MG63 (cell line): ENCODE results near the gene SLC1A7. TPM values are rescaled to one million over a fixed set of nuclear protein-coding genes. Genes with fewer than 3 reads are reported as not detected.
A peak's percentile ranks its signal among the peaks of the same experiment; 100 is the strongest.

Source experiments
- DNase-seq: peaks from one replicate; pipeline ENCODE4 v3.0.0-alpha.2; 2020
- H3K27me3 ChIP-seq: fragments of 250-450 bp; sonication (Bioruptor Pico); 2 replicates; pipeline ENCODE4 v1.5.1; 2020; ENCODE audit warnings: mild to moderate bottlenecking, moderate library complexity
- H3K36me3 ChIP-seq: fragments of 250-450 bp; sonication (Bioruptor Pico); 2 replicates; pipeline ENCODE4 v1.5.1; 2020; ENCODE audit warnings: mild to moderate bottlenecking, moderate library complexity
- H3K4me3 ChIP-seq: fragments of 250-450 bp; sonication (Bioruptor Pico); 2 replicates; pipeline ENCODE4 v1.5.1; 2020; ENCODE audit warnings: mild to moderate bottlenecking, moderate library complexity
- H3K9me3 ChIP-seq: fragments of 250-450 bp; sonication (Bioruptor Pico); 2 replicates; pipeline ENCODE4 v1.5.1; 2020; ENCODE audit warnings: mild to moderate bottlenecking, moderate library complexity
- total RNA-seq: library from RNA; depleted of rRNA; stranded (reverse); fragments of >200 nt; shearing (Covaris generic); gene quantifications from 2 replicates; pipeline ENCODE4 v1.2.3, GENCODE V29; 2014; ENCODE audit warnings: low replicate concordance

Gene SLC1A7
- total RNA-seq, 1 experiment from 2014 or later = not detected

- no peaks in the 10 kb centered on the region for H3K27me3 ChIP-seq
- H3K4me3 ChIP-seq = no peak overlapping the region
- no peaks in the 10 kb centered on the region for H3K9me3 ChIP-seq
- H3K36me3 ChIP-seq = no peaks in the 10 kb centered on the region
- no peak for DNase-seq
Measured at GRCh38 chr1:53166366-53166765, 23.9 kb upstream of the SLC1A7 start.

DNA sequence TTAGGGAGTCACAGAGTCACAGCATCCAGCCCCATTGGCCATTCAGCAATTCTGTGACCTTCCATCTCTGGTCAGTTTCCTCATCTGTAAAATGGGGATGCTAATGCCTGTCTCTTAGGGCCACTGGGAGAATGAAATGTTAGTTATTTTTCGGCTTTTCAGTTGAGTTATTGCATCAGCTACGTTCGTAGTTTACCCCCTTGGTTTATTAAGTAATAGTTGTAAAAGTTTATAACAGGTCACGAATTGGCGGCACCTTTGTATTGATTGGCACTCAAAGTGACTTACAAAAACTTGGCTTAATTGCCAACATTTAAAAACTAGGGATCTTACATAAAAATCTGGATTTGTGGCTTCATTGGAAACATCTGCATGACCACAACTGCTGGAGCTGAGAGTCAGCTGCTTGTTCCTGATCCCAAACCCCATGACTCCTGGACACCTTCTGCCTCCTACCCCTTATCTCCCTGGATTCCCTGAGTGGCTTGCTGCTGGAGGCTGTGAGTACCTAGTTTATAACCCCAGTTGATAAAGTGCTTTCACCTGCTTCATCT, 23.0 kb upstream of the SLC1A7 start:
- Histone ChIP-seq H3K27me3 (no peaks in the 10 kb centered on the region), H3K4me3 (no peak overlapping the region), H3K36me3 (no peaks in the 10 kb centered on the region), H3K9me3 (no peaks in the 10 kb centered on the region)
- DNase-seq = no peak

- Histone ChIP-seq H3K27me3 (no peaks in the 10 kb centered on the region), H3K9me3 (no peaks in the 10 kb centered on the region), H3K36me3 (no peaks in the 10 kb centered on the region), H3K4me3 (no peak overlapping the region)
- no peak for DNase-seq
Measured at GRCh38 chr1:53163291-53163768, 20.9 kb upstream of the SLC1A7 start.

- H3K4me3 ChIP-seq = no peak overlapping the region
- DNase-seq = no peak
- no peaks in the 10 kb centered on the region for H3K36me3 ChIP-seq
- no peaks in the 10 kb centered on the region for H3K27me3 ChIP-seq
- no peaks in the 10 kb centered on the region for H3K9me3 ChIP-seq
Measured at GRCh38 chr1:53162621-53163020, 20.2 kb upstream of the SLC1A7 start.

DNA sequence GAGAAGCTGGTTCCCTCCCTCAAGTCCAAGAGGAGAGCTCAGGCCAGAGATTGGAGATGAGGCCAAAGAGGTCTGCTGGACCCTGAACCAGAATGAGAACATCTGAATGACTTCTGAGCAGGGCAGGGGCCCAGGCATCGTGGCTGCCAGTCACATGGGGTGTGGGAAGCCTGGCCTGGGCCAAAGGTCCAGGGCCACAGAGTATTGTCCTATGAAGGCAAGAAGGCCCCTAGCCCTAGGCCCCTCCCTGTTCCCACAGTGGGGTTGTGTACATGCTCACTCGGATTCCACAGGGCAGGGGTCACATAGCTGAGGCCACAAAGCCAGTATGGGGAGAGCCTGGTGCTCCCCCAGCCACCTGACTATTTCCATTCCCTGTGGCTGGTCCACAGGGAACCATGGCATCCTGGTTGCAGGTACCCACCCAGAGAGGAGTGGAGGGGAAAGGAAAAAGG, 18.5 kb upstream of the SLC1A7 start:
- Histone ChIP-seq H3K4me3 (no peak overlapping the region), H3K36me3 (no peaks in the 10 kb centered on the region), H3K9me3 (no peaks in the 10 kb centered on the region), H3K27me3 (no peaks in the 10 kb centered on the region)
- no peak for DNase-seq

GRCh38 chr1:53158900-53159299, 16.5 kb upstream of the SLC1A7 start:
- Histone ChIP-seq H3K4me3 (no peak overlapping the region), H3K27me3 (no peaks in the 10 kb centered on the region), H3K9me3 (no peaks in the 10 kb centered on the region), H3K36me3 (no peaks in the 10 kb centered on the region)
- no peak for DNase-seq

DNA sequence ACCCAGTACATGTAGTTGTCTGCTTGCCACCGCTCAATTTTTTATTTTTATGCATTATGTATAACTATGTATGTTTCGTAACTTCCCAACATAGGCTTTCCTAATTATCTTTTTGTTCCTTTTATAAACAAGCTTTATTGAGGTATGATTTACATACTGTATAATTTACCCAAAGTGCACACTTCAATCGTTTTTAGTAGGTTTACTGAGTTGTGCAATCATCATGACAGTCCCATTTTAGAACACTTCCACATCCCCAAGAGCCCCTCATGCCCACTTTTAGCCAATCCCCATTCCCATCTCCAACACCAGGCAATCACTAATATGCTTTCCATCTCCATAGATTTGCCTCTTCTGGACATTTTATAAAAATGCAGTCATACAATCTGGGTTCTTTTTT, 14.3 kb upstream of the SLC1A7 start:
- Histone ChIP-seq H3K4me3 (no peak overlapping the region), H3K9me3 (no peaks in the 10 kb centered on the region), H3K36me3 (no peaks in the 10 kb centered on the region), H3K27me3 (no peaks in the 10 kb centered on the region)
- no peak for DNase-seq

GRCh38 chr1:53155945-53156344, 13.5 kb upstream of the SLC1A7 start:
- H3K9me3 ChIP-seq = no peaks in the 10 kb centered on the region
- H3K4me3 ChIP-seq = no peak overlapping the region
- no peak for DNase-seq
- no peaks in the 10 kb centered on the region for H3K36me3 ChIP-seq
- no peaks in the 10 kb centered on the region for H3K27me3 ChIP-seq

DNA sequence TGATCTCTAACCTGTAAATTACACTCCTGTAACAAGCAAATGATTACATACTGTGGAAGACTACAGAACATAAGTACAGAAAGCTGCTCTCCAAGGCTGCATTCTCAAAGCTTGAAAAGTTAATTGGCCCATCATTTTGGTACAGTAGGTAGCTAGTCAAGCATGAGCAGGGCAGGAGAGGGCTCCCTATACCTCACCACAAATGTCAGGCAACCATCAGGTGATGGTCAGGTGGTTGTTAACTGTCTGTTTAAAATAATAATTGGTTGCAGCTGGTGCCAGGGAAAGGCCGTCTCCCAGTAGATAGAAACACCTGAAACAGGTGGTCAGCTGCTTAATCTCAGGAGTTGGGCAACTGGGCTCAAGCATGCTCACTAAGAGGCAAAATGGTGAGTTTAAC, 13.1 kb upstream of the SLC1A7 start:
- Histone ChIP-seq H3K9me3 (no peaks in the 10 kb centered on the region), H3K36me3 (no peaks in the 10 kb centered on the region), H3K27me3 (no peaks in the 10 kb centered on the region), H3K4me3 (no peak overlapping the region)
- no peak for DNase-seq

- DNase-seq = no peak
- Histone ChIP-seq H3K9me3 (no peaks in the 10 kb centered on the region), H3K36me3 (no peaks in the 10 kb centered on the region), H3K27me3 (no peaks in the 10 kb centered on the region), H3K4me3 (no peak overlapping the region)
Measured at GRCh38 chr1:53154859-53155438, 12.5 kb upstream of the SLC1A7 start.

DNA sequence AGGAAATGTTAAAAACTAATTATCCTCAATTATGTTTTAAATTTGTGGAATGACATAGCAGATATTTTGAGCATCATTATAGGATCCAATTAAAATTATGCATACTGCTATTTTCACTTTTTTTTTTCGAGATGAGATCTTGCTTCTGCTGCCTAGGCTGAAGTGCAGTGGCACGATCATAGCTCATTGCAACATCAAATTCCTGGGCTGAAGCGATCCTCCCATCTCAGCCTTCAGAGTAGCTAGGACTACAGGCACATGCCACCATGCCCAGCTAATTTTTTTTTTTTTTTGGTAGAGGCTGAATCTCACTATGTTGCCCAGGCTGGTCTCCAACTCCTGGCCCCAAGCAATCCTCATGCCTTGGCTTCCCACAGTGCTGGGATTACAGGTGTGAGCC, 11.3 kb upstream of the SLC1A7 start:
- no peaks in the 10 kb centered on the region for H3K9me3 ChIP-seq
- H3K27me3 ChIP-seq = no peaks in the 10 kb centered on the region
- H3K36me3 ChIP-seq = no peaks in the 10 kb centered on the region
- no peak for DNase-seq
- H3K4me3 ChIP-seq = no peak overlapping the region

- no peaks in the 10 kb centered on the region for H3K9me3 ChIP-seq
- no peaks in the 10 kb centered on the region for H3K36me3 ChIP-seq
- H3K4me3 ChIP-seq = no peak overlapping the region
- DNase-seq = no peak
- H3K27me3 ChIP-seq = no peaks in the 10 kb centered on the region
Measured at GRCh38 chr1:53148123-53148522, 5.7 kb upstream of the SLC1A7 start.

- Histone ChIP-seq H3K36me3 (no peaks in the 10 kb centered on the region), H3K27me3 (no peaks in the 10 kb centered on the region), H3K9me3 (no peaks in the 10 kb centered on the region), H3K4me3 (no peak overlapping the region)
- DNase-seq = no peak
Measured at GRCh38 chr1:53147174-53147573, 4.7 kb upstream of the SLC1A7 start.

DNA sequence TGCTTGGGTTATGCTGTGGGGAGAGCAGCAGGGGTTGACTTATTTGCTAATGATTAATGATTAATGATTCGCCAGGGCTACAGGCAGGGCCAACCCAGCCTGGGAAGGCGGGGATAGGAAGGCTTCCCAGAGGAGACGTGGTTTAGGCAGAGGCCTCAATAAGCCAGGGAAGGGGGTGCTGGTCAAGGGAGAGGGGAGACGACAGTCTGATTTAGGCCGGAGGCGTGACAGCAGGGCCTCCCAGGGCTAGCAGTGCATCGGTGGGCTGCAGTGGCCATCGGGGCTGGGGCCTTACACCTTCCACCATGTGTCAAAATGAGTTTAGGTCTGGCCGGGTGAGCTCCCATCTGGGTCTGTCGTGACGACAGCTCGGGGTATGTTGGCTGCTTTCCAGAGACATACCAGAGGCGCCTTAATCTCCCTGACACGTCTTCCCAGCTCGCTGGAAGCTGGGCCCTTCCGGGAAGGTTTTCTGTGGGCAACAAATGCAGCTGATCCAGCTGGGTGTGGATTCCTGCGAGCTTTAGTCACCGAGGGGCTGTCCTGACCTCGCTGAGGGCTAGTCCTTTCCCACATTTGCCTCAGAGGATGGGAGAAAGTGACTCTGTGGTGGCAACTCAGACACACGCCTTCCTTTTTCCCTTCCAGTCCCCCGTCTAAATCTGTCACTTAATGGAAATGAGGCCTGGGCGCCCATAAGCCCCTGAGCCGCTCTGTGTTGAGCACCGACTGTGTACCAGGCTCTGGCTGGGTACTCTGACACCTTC, 3.7 kb upstream of the SLC1A7 start:
- DNase-seq = peak; percentile 98
- H3K9me3 ChIP-seq = no peaks in the 10 kb centered on the region
- H3K36me3 ChIP-seq = no peaks in the 10 kb centered on the region
- no peaks in the 10 kb centered on the region for H3K27me3 ChIP-seq
- H3K4me3 ChIP-seq = no peak overlapping the region

GRCh38 chr1:53145619-53145941, 3.1 kb upstream of the SLC1A7 start:
- no peaks in the 10 kb centered on the region for H3K9me3 ChIP-seq
- no peaks in the 10 kb centered on the region for H3K27me3 ChIP-seq
- DNase-seq = no peak
- no peak overlapping the region for H3K4me3 ChIP-seq
- H3K36me3 ChIP-seq = no peaks in the 10 kb centered on the region

DNA sequence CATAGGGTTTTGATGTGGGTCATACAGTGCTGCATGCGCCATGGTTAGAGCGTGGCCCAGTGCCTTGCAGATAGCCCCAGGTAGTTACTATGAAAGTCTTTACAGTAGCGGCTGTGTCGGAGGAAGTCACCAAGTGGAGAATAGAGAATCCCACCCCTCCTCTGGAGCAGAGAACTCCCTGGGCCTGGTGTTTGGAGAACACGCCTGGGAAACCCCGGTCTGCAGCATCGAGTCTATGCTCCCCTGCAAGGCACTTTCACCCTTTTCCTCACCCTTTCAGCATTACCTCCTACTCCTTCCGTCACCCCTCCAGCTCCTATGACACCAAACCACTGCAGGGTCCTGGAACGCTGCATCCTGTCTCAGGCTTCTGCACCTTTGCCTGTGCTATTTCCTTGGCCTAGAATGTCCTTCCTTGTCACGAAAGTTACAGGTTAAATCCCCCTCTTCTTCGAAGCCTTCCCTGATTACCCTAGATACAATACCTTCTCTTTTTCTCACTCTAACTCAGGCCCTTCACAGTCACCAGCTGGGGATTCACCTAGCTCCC, 2.7 kb upstream of the SLC1A7 start:
- DNase-seq = no peak
- Histone ChIP-seq H3K27me3 (no peaks in the 10 kb centered on the region), H3K9me3 (no peaks in the 10 kb centered on the region), H3K4me3 (no peak overlapping the region), H3K36me3 (no peaks in the 10 kb centered on the region)

GRCh38 chr1:53144201-53144600, 1.8 kb upstream of the SLC1A7 start:
- H3K27me3 ChIP-seq = no peaks in the 10 kb centered on the region
- no peaks in the 10 kb centered on the region for H3K9me3 ChIP-seq
- DNase-seq = no peak
- H3K36me3 ChIP-seq = no peaks in the 10 kb centered on the region
- H3K4me3 ChIP-seq = no peak overlapping the region

DNA sequence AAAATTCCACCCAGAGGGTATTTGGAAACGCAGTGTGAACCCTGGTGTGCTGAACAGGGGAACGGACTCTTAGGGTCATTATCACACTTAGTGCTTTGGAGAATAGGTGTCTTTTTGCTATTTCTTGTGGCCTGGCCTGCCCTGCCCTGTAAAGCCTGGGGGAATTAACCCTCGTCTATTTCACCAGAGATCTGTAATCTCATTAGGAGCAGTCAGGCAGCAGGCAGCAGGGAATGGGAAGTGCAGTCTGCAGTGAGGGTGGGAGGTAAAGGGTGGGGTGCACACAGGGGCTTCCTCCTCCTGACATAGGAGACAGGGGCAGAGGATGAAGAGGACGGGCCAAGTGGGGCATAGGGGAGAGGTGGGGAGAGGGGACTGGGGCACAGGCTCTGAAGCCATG, 1.1 kb upstream of the SLC1A7 start:
- no peaks in the 10 kb centered on the region for H3K36me3 ChIP-seq
- no peaks in the 10 kb centered on the region for H3K27me3 ChIP-seq
- no peak for DNase-seq
- no peaks in the 10 kb centered on the region for H3K9me3 ChIP-seq
- H3K4me3 ChIP-seq = no peak overlapping the region
